K562 (cell line): ENCODE data around the gene SNCB. TPM values are rescaled to one million over a fixed set of nuclear protein-coding genes. Genes with fewer than 3 reads are reported as not detected.

Source experiments
- ATAC-seq: fragments of 200-7000 bp; cut with Tn5 transposase; 3 replicates; pipeline ENCODE4 v1.9.1; 2020; ENCODE audit warnings: moderate library complexity
- BruUV-seq: library from RNA; stranded (reverse); fragments of 400-500 nt; replicated peaks from 2 replicates; lab custom pipeline; 2021; lab: Mats Ljungman, UMichigan
- CTCF ChIA-PET: fragments of 300-600 bp; formaldehyde crosslinking; extraction: SDS; loops from one replicate; lab custom pipeline; 2021; ENCODE audit warnings: low intra/inter-chr PET ratio; lab: Yijun Ruan, JAX
- POLR2A ChIA-PET: fragments of 300-600, 350-650 bp; sonication (Branson Sonifier 250); formaldehyde crosslinking; extraction: SDS; loops from one replicate; lab custom pipeline; 2021; ENCODE audit warnings: antibody characterized with exemption, inconsistent platforms; lab: Yijun Ruan, JAX
- DNase-seq, 4 experiments: peaks; one replicate each; pipeline versions ENCODE4 v3.0.0 to v3.0.0-alpha.2; 2011 to 2018; ENCODE audit warnings: low spot score in 3 of 4, mixed read lengths in 3 of 4; ENCODE audit errors: extremely low read depth in 1 of 4
- FAIRE-seq: peaks from 2 replicates; lab custom pipeline; 2011; peaks lifted over from hg19 to GRCh38; lab: Jason Lieb, UNC
- H2AFZ ChIP-seq: 2 replicates; pipeline ENCODE4 v1.6.0; 2011; ENCODE audit warnings: low read depth, low read length, control low read depth, inconsistent platforms
- H3K27ac ChIP-seq: fragments of 200-600 bp; 3 replicates; pipeline ENCODE4 v1.8.0; 2011; ENCODE audit warnings: low read depth, mild to moderate bottlenecking, control low read depth, inconsistent platforms, low read length, moderate library complexity, mixed read lengths; ENCODE audit errors: extremely low read depth
- H3K27me3 ChIP-seq, 2 experiments: fragments of 300-600 bp in 1 of 2; 2 replicates in 1 of 2; 3 replicates in 1 of 2; pipeline versions ENCODE4 v1.6.0 to v1.8.0; 2011; ENCODE audit warnings: inconsistent platforms in 2 of 2, low read length in 2 of 2, mild to moderate bottlenecking in 1 of 2, mixed read lengths in 1 of 2, moderate library complexity in 1 of 2; ENCODE audit not compliant: control insufficient read depth in 2 of 2, insufficient read depth in 2 of 2
- H3K36me3 ChIP-seq: fragments of 300-600 bp; 3 replicates; pipeline ENCODE4 v1.8.0; 2011; ENCODE audit warnings: mild to moderate bottlenecking, low read length, inconsistent platforms; ENCODE audit not compliant: control insufficient read depth, insufficient read depth
- H3K4me1 ChIP-seq, 2 experiments: fragments of 200-600 bp in 1 of 2; replicated peaks in 1 of 2; 2 replicates in 1 of 2; 3 replicates in 1 of 2; pipeline versions ENCODE4 v1.5.1 to v1.8.0; 2011; ENCODE audit warnings: inconsistent platforms in 2 of 2, low read length in 2 of 2, mild to moderate bottlenecking in 1 of 2, mixed read lengths in 1 of 2, moderate library complexity in 1 of 2; ENCODE audit not compliant: control insufficient read depth in 2 of 2, insufficient read depth in 2 of 2
- H3K4me2 ChIP-seq: 2 replicates; pipeline ENCODE4 v1.6.1; 2011; ENCODE audit warnings: low read length, control low read depth, inconsistent platforms, mixed read lengths; ENCODE audit not compliant: insufficient read depth
- H3K4me3 ChIP-seq: fragments of 200-600 bp; sonication (generic), shearing (Covaris generic); 2 replicates; pipeline ENCODE4 v1.5.1; 2016; ENCODE audit warnings: control low read depth, inconsistent platforms
- H3K79me2 ChIP-seq: fragments of 200-600 bp; 3 replicates; pipeline ENCODE4 v1.8.0; 2011; ENCODE audit warnings: low read length, inconsistent platforms; ENCODE audit not compliant: control insufficient read depth, insufficient read depth
- H3K9ac ChIP-seq, 2 experiments: 2 replicates each; pipeline versions ENCODE4 v1.6.0 to v1.6.1; 2011; ENCODE audit warnings: low read depth in 2 of 2, low read length in 2 of 2, control low read depth in 1 of 2, inconsistent platforms in 1 of 2, mild to moderate bottlenecking in 1 of 2, mixed read lengths in 1 of 2; ENCODE audit not compliant: insufficient read depth in 1 of 2
- H3K9me1 ChIP-seq: one replicate; pipeline ENCODE4 v1.6.0; 2011; ENCODE audit warnings: inconsistent platforms, mild to moderate bottlenecking, low read length, moderate library complexity; ENCODE audit not compliant: control insufficient read depth, insufficient read depth
- H3K9me3 ChIP-seq: replicated peaks from 2 replicates; pipeline ENCODE4 v1.5.1; 2011; ENCODE audit warnings: low read depth, low read length, inconsistent platforms; ENCODE audit not compliant: control insufficient read depth, insufficient read depth
- H4K20me1 ChIP-seq: replicated peaks from 2 replicates; pipeline ENCODE4 v1.6.1; 2011; ENCODE audit warnings: low read length, inconsistent platforms, mixed read lengths; ENCODE audit not compliant: control insufficient read depth, insufficient read depth
- CC2D1A ChIP-seq: fragments of 450-650 bp; IDR thresholded peaks from 2 replicates; pipeline ENCODE4 v1.6.1; 2017; ENCODE audit warnings: mild to moderate bottlenecking
- HNRNPK ChIP-seq: fragments of 200-400 bp; formaldehyde crosslinking; IDR thresholded peaks from one replicate; pipeline ENCODE4 v1.6.1; 2018; ENCODE audit warnings: mild to moderate bottlenecking, low read depth, low read length; ENCODE audit not compliant: poor library complexity, severe bottlenecking
- HNRNPL ChIP-seq: fragments of 200-400 bp; formaldehyde crosslinking; IDR thresholded peaks from 2 replicates; pipeline ENCODE4 v1.6.1; 2017; ENCODE audit warnings: low read depth, mild to moderate bottlenecking, low read length
- NEUROD1 ChIP-seq: fragments of 150-350 bp; IDR thresholded peaks from 2 replicates; pipeline ENCODE4 v1.6.1; 2014; ENCODE audit warnings: borderline replicate concordance, low read length, low read depth; ENCODE audit not compliant: partially characterized antibody
- NRF1 ChIP-seq, 2 experiments: fragments of 450-650 bp; IDR thresholded peaks in 1 of 2; conservative IDR thresholded peaks in 1 of 2; 2 replicates each; pipeline ENCODE4 v1.6.1; 2014; ENCODE audit warnings: mild to moderate bottlenecking in 2 of 2
- STAT5B ChIP-seq: fragments of 250-450 bp; sonication (Bioruptor Pico); IDR thresholded peaks from 2 replicates; pipeline ENCODE4 v1.8.0; 2021; ENCODE audit warnings: mild to moderate bottlenecking, inconsistent platforms
- XRCC5 ChIP-seq: fragments of 200-400 bp; formaldehyde crosslinking; IDR thresholded peaks from 2 replicates; pipeline ENCODE4 v1.6.1; 2017; ENCODE audit warnings: low read depth, mild to moderate bottlenecking, low read length
- ZNF41 ChIP-seq: fragments of 250-450 bp; sonication (Bioruptor Pico); conservative IDR thresholded peaks from 2 replicates; pipeline ENCODE4 v1.4.0; 2020; ENCODE audit warnings: mild to moderate bottlenecking
- in situ Hi-C: fragments of 300-500 bp; cut with MboI; formaldehyde crosslinking; loops from 4 replicates; pipeline ENCODE4 v1.15.0; 2018; ENCODE audit warnings: inconsistent platforms, mixed read lengths
- intact Hi-C: fragments of 100-400 bp; cut with micrococcal nuclease; formaldehyde crosslinking; loops from 2 replicates; pipeline ENCODE4 v1.14.2; 2022
- polyA plus RNA-seq, 8 experiments: library from polyadenylated mRNA; depleted of rRNA in 4 of 8; stranded (reverse) in 5 of 8; unstranded in 3 of 8; fragments of >200 nt; fragmentation: Nextera tagmentation in 2 of 8; fragmentation: Illumina TruSeq in 1 of 8; extraction: Ambion mirVana in 2 of 8; extraction: Trizol in 1 of 8; gene quantifications; 2 replicates each; pipeline versions ENCODE4 v1.2.1 to v1.2.3, GENCODE V29; 2011 to 2014; ENCODE audit warnings: inconsistent platforms in 1 of 8, missing spikeins in 1 of 8
- total RNA-seq, 7 experiments: library from RNA; depleted of rRNA in 6 of 7; stranded (reverse); fragments of >200 nt in 6 of 7; fragmentation: Illumina TruSeq in 2 of 7; extraction: Trizol in 2 of 7; gene quantifications; 2 replicates each; pipeline versions ENCODE4 v1.2.1 to v1.2.3, GENCODE V29; 2011 to 2021; ENCODE audit warnings: low replicate concordance in 1 of 7
- TF ChIP-seq, protein P1 (sequence below): sonication (generic); formaldehyde crosslinking; IDR thresholded peaks from 2 replicates; pipeline ENCODE4 v1.9.0; 2022; ENCODE audit warnings: mild to moderate bottlenecking, missing genetic modification reagents
- TF ChIP-seq, protein P2 (sequence below): fragments of 450-650 bp; IDR thresholded peaks from 2 replicates; pipeline ENCODE4 v1.6.1; 2016; ENCODE audit warnings: antibody characterized with exemption
- TF ChIP-seq, protein P3 (sequence below): fragments of 250-450 bp; sonication (Bioruptor Pico); IDR thresholded peaks from 2 replicates; pipeline ENCODE4 v1.8.0; 2021; ENCODE audit warnings: moderate library complexity, mild to moderate bottlenecking, inconsistent platforms
- TF ChIP-seq, protein P4 (sequence below): fragments of 450-650 bp; IDR thresholded peaks from 2 replicates; pipeline ENCODE4 v1.6.1; 2018; ENCODE audit not compliant: partially characterized antibody
- TF ChIP-seq, protein P5 (sequence below): fragments of 250-450 bp; sonication (Bioruptor Pico); IDR thresholded peaks from 2 replicates; pipeline ENCODE4 v1.8.0; 2021; ENCODE audit warnings: mild to moderate bottlenecking, moderate library complexity
- TF ChIP-seq, protein P6 (sequence below): sonication (generic); formaldehyde crosslinking; IDR thresholded peaks from 2 replicates; pipeline ENCODE4 v1.8.0; 2022; ENCODE audit warnings: missing genetic modification reagents, mild to moderate bottlenecking, moderate library complexity, borderline replicate concordance

SNCB gene
- total and polyA plus RNA-seq, 9 of the 15 experiments (the other 6 are each of a cell fraction or from before 2014, with no cell fraction given): not detected

DNA sequence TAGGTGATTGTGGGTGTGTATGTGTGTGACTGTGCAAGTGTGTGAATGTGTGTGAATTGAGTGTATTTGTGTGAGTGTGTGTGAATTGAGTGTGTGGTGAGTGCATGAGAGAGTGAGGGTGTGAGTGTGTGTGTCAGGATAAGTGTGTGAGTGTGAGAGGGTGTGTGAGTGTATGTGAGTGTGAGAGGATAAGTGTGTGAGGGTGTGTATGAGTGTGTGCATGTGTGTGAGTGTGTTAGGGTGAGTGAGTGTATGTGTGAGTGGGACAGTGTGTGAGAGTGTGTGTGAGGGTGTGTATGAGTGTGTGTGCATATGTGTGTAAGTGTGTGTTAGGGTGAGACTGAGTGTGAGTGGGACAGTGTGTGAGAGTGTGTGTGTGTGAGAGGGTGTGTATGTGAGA lies 42.0 kb downstream of the SNCB start:
- Histone ChIP-seq H3K36me3 (no peaks in the 10 kb centered on the region), H3K4me2 (no peak overlapping the region), H3K27ac (no peak overlapping the region), H2AFZ (no peak overlapping the region), H3K79me2 (no peaks in the 10 kb centered on the region), H3K4me1 (peaks cover 0 to 8% of the 10 kb centered on the region in 2 experiments; a peak in 1 of 5 replicates), H3K27me3 (peaks cover 6 to 41% of the 10 kb centered on the region in 2 experiments; a peak in 4 of 5 replicates), H4K20me1 (no peaks in the 10 kb centered on the region), H3K9ac (no peak overlapping the region), H3K9me1 (no peaks in the 10 kb centered on the region), H3K4me3 (no peak overlapping the region), H3K9me3 (peaks cover 13% of the 10 kb centered on the region)
- ChIA-PET POLR2A (interaction anchor here (1.0 kb wide), 1 partner anchor 18 kb away, joined by 5 read pairs; no protein-coding TSS in a partner anchor), CTCF (interaction anchor here (1.3 kb wide), 1 partner anchor 10 kb away, joined by 3 read pairs; no protein-coding TSS in a partner anchor)
- intact Hi-C loops (no loop called here), in situ Hi-C loops (loop anchor here (25.0 kb wide), 1 partner anchor 851 kb away; no protein-coding TSS in a partner anchor)
- FAIRE-seq: no peak
- no peak for DNase-seq
- no TSS peak for BruUV-seq
- no peak for ATAC-seq
- TF ChIP-seq NRF1 (conservative IDR thresholded peaks at IDR 0.05 in 1 of 2, IDR thresholded peaks at IDR 0.05 in 1 of 2) (no peak), STAT5B (no peak), CC2D1A (0 out of 2 replicates have a peak, but pooled peaks have one; percentile 14), HNRNPK (no peak), ZNF41 (CRISPR knock-in tag) (no peak), HNRNPL (no peak), NEUROD1 (no peak), XRCC5 (no peak)
- TF ChIP-seq, protein P1, sequence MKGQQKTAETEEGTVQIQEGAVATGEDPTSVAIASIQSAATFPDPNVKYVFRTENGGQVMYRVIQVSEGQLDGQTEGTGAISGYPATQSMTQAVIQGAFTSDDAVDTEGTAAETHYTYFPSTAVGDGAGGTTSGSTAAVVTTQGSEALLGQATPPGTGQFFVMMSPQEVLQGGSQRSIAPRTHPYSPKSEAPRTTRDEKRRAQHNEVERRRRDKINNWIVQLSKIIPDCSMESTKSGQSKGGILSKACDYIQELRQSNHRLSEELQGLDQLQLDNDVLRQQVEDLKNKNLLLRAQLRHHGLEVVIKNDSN: 0 out of 2 replicates have a peak, but pooled peaks have one; percentile 10
- TF ChIP-seq, protein P2, sequence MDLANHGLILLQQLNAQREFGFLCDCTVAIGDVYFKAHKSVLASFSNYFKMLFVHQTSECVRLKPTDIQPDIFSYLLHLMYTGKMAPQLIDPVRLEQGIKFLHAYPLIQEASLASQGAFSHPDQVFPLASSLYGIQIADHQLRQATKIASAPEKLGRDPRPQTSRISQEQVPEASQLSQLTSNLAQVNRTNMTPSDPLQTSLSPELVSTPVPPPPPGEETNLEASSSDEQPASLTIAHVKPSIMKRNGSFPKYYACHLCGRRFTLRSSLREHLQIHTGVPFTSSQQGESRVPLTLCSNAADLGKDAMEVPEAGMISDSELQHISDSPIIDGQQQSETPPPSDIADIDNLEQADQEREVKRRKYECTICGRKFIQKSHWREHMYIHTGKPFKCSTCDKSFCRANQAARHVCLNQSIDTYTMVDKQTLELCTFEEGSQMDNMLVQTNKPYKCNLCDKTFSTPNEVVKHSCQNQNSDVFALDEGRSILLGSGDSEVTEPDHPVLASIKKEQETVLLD: 0 out of 2 replicates have a peak, but pooled peaks have one; percentile 43
- TF ChIP-seq, protein P3, sequence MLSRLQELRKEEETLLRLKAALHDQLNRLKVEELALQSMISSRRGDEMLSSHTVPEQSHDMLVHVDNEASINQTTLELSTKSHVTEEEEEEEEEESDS (CRISPR knock-in tag): no peak
- TF ChIP-seq, protein P4, sequence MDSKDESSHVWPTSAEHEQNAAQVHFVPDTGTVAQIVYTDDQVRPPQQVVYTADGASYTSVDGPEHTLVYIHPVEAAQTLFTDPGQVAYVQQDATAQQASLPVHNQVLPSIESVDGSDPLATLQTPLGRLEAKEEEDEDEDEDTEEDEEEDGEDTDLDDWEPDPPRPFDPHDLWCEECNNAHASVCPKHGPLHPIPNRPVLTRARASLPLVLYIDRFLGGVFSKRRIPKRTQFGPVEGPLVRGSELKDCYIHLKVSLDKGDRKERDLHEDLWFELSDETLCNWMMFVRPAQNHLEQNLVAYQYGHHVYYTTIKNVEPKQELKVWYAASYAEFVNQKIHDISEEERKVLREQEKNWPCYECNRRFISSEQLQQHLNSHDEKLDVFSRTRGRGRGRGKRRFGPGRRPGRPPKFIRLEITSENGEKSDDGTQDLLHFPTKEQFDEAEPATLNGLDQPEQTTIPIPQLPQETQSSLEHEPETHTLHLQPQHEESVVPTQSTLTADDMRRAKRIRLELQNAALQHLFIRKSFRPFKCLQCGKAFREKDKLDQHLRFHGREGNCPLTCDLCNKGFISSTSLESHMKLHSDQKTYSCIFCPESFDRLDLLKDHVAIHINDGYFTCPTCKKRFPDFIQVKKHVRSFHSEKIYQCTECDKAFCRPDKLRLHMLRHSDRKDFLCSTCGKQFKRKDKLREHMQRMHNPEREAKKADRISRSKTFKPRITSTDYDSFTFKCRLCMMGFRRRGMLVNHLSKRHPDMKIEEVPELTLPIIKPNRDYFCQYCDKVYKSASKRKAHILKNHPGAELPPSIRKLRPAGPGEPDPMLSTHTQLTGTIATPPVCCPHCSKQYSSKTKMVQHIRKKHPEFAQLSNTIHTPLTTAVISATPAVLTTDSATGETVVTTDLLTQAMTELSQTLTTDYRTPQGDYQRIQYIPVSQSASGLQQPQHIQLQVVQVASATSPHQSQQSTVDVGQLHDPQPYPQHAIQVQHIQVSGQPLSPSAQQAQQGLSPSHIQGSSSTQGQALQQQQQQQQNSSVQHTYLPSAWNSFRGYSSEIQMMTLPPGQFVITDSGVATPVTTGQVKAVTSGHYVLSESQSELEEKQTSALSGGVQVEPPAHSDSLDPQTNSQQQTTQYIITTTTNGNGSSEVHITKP: no peak
- TF ChIP-seq, protein P5, sequence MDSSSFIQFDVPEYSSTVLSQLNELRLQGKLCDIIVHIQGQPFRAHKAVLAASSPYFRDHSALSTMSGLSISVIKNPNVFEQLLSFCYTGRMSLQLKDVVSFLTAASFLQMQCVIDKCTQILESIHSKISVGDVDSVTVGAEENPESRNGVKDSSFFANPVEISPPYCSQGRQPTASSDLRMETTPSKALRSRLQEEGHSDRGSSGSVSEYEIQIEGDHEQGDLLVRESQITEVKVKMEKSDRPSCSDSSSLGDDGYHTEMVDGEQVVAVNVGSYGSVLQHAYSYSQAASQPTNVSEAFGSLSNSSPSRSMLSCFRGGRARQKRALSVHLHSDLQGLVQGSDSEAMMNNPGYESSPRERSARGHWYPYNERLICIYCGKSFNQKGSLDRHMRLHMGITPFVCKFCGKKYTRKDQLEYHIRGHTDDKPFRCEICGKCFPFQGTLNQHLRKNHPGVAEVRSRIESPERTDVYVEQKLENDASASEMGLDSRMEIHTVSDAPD (CRISPR knock-in tag): no peak
- TF ChIP-seq, protein P6, sequence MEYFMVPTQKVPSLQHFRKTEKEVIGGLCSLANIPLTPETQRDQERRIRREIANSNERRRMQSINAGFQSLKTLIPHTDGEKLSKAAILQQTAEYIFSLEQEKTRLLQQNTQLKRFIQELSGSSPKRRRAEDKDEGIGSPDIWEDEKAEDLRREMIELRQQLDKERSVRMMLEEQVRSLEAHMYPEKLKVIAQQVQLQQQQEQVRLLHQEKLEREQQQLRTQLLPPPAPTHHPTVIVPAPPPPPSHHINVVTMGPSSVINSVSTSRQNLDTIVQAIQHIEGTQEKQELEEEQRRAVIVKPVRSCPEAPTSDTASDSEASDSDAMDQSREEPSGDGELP (CRISPR knock-in tag): no peak
